ENCODE measurements around the gene SLC4A3.
A peak's percentile ranks its signal among the peaks of the same experiment; 100 is the strongest.

SLC4A3 gene

DNA sequence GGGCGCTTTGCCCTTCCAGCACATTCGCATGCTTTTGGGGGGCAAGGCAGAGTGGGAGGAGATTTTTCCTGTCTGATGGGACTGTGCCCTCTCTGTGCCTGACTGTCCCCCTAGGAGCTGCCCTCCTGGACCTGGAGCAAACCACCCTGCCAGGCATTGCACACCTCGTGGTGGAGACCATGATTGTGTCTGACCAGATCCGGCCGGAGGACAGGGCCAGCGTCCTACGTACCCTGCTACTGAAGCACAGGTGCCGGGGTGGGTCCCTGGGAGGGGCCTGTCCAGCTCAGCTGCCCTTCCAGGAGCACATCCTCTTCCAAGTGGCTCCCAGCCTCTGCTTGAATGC lies 5.3 kb downstream of the SLC4A3 start:
- no peak for DNase-seq

GRCh38 chr2:219633276-219634065 lies 6.0 kb downstream of the SLC4A3 start:
- no peak for DNase-seq

- no peak for DNase-seq
Measured at GRCh38 chr2:219634171-219634940, 6.9 kb downstream of the SLC4A3 start.

GRCh38 chr2:219634951-219635751 lies 7.7 kb downstream of the SLC4A3 start:
- DNase-seq = no peak

DNA sequence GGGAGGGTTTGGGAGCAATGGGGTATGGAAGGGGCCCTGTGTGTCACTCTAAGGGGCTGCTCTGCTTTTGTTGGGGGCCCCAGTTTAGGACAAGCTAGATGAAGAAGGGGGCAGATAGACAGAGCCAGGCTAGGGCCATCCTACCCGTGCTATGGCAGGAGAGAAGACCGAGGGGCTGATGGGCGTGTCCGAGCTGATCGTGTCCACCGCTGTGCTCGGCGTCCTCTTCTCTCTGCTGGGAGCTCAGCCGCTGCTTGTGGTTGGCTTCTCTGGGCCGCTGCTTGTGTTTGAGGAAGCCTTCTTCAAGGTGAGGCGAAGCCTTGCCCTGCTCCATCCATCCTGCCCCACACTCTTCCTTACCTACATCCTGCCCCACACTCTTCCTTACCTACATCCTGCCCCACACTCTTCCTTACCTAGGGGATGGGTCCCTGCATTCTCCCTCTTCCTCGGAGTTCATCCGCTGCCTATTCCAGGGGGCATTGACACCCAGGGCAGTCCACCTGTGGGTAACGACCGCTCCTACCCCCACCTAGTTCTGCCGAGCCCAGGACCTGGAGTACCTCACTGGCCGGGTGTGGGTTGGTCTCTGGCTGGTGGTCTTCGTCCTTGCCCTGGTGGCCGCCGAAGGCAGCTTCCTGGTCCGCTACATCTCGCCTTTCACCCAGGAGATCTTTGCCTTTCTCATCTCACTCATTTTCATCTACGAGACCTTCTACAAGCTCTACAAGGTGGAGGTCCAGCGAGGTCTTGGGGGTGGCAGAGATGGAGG lies 8.9 kb downstream of the SLC4A3 start:
- DNase-seq = no peak

DNA sequence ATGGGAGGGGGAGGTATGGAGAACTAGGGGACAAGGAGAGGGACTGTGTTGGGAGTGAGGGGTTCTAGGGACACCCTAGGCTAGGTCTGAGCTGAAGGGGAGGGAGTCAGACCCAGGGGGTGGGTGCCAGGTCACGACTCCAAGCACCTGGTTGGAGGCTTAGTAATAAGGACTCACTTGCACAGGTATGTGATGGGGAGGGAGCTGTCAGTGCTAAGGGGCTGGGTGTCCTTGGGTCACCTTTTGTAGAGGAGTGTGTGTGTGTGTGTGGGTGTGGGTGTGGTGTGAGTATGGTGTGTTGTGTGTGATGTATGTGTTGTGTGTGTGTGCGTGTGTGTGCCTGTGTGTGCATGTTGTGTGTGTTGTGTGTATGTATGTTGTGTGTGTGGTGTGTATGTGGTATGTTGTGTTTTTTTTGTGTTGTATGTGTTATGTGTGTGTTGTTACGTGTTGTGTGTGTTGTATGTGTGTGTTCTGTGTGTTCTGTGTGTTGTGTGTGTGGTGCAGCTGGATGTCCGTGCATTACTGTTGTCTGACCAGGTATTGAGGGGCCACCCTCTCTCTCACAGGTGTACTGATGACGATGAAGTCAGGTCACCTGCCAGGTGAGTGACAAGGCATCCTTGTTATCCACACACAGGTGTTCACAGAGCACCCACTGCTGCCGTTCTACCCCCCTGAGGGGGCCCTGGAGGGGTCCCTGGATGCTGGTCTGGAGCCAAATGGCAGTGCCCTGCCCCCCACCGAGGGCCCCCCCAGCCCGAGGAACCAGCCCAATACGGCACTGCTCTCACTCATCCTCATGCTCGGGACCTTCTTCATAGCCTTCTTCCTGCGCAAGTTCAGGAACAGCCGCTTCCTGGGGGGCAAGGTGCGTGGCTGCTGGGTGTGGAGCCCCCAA lies 9.8 kb downstream of the SLC4A3 start:
- no peak for DNase-seq

DNA sequence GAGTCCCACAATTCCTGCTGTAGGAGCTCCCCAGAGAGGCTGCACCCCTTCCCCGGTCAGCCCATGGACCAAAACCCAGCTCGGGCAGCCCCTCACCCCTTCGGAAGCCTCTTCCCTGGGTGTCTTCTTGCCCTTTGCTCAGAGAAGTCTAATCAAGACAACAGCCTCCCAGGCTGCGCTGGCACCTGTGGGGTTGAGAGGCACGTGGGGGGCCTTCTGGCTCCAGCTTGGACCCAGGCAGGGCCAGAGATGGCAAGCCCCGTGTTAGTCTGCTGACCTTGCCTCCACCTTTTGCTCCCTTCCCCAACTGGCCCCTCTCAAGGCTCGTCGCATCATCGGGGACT lies 10.4 kb downstream of the SLC4A3 start:
- no peak for DNase-seq

DNA sequence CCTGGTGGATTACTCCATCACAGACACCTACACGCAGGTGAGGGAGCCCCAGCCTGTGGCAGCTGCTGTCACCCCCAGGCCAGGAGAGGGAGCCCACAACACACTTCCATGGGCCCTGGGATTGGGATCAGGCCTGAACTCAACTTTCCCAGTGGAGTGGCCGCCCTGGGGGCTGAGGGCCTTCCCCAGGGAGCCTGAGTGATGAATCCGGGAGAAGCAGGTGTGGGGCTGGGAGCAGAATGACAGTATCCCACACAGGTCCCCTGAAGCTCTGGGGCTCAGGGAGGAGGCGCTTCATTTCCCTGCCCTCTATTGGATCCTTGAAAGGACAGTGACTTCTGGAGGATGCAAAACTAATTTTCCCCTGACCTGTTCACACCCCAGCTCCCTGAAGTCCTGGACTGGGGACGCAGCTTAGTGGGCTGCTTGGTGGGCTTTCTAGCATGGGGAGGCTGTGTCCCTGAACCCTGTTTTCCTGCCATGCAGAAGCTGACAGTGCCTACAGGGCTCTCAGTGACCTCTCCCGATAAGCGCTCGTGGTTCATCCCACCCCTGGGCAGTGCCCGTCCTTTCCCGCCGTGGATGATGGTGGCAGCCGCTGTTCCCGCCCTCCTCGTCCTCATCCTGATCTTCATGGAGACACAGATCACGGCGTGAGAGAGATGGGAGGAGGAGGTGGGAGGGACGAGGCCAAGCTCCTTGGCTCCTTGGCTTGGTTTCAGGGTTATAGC lies 11.0 kb downstream of the SLC4A3 start:
- DNase-seq = no peak

GRCh38 chr2:219638948-219639755 lies 11.7 kb downstream of the SLC4A3 start:
- no peak for DNase-seq

DNA sequence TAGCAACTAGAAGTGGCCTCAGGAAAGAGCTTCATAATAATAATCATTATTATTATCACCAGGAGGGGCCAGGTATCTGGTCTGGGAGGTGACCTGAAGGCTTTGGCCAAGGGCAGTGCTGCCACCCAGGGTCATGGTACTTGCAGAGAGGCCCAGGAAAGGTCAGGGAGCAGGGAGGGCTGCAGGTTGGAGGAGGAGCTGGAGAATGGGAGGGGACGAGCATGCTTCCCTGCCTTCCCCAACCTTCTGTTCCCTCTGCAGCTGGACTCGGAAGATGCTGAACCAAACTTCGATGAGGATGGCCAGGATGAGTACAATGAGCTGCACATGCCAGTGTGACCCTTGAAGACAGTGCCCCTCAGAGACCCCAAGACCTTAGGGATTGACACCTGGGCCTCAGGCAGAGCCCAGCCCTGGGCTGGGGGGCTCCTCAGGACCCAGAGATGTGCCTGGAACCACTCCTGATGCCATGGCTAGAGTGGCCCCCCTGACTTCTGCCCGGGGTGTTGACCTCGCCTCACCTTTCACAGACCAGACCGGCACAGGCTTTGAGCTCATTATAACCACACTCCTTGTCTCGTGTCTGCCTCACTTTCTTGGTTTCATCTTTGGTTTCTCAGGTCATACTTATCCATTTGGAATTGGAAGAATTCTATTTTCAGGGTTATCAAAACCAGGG lies 14.1 kb downstream of the SLC4A3 start:
- no peak for DNase-seq

GRCh38 chr2:219642069-219642454 lies 14.6 kb downstream of the SLC4A3 start:
- DNase-seq = no peak

DNA sequence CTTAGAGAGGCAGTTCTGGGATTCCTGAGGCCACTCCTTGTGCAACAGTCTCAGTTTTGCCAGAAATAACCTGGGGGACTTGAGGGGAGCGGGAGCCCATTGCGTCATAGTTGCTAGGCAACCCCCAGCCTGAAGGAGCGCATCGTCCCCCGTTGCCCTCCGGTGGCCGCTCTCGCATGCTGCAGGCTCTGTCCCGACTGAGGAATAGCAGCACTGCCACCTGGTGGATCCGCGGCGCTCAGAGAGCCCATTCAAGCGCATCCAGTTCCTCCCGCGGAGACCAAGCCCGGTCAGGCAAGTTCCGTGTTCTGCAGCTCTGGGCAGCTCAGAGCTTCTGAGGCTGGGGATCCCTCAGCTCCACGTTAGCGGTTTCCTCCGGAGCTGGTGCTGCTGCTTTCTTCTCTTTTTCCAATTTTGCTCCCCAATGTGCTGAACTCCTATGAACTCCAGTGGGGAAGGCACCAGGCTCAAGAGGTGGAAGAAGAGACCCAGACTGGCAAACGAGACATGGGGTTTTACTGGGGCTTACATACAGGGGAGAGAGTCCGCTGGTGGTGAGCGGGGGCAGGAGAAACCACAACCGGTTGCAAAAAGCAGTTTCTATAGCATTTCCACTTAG lies 15.1 kb downstream of the SLC4A3 start:
- peak; percentile 88 to 93 for DNase-seq

DNA sequence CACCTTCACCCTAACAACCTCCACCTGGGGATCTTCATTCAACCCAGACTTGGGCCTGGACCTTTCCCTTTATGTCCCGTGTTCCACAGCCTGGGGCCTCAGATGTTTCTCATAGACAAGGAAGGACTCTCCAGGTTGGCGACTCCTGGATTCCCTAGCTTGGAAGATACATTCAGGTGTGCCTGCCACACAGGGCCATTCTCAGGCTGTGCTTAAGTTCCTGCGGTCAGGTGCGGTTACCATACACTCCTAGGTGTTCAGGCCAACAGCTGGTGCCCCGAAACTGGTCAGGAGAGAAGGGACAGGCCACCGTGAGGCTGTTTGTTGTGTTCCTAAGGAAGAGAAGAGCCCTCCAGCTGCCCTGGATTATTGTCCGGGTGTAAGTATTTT lies 15.6 kb downstream of the SLC4A3 start:
- no peak for DNase-seq

DNA sequence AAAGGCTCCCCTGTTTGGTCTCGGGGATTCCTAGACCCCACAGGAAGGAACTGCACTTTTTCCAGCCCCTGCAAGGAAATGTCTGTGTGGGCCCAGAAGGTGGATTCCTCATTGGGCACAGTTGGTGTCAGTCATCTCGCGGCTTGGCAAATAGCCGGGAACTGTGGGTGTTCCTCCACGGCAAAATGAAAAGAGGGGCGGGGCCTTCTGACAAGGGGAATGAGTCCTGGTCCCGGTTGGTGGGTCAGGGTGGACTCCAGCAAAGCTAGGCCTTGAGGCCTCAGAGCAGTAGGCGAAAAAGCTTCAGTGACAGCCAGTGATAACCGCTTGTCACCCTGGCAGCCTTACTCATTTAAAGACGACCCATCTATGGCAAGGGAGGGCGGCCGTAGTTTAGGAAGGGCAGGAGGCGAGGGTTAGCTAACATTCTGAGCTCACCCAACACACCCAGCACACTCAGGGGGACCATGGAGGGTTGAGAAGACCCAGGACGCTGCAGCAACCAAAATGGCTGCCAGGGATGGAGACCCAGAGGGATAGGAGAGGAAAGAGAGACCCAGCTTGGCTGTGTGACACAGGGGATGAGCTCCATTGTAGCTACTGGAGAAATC lies 16.5 kb downstream of the SLC4A3 start:
- DNase-seq = no peak

- DNase-seq = no peak
Measured at GRCh38 chr2:219644801-219645480, 17.5 kb downstream of the SLC4A3 start.

GRCh38 chr2:219645631-219646527 lies 18.4 kb downstream of the SLC4A3 start:
- DNase-seq = no peak

- DNase-seq = no peak
Measured at GRCh38 chr2:219648176-219648575, 20.7 kb downstream of the SLC4A3 start.
